ENCODE results near the gene HDAC9.

The HDAC9 gene

DNA sequence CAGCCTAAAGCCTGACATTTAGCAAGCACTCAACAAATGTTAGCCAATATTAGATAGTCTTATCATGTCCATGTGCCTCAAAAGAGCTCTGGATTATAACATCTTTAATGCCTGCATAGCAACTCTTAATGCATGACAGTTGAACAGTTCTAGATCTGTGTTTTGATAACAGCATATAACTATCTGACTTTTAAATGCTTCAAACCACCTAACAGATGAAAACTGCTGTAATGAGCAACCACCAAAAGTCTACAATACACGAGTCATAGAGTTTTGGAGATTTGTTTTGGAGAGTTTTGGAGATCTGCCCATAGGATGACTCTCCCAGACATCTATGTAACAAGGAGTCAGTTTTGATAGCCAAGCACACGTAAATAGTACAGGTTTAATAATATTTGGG, 394.6 kb downstream of the HDAC9 start:
- H2BK120ac ChIP-seq (ENCODE audit: low read depth, low read length) = no peak overlapping the region
- H3K4me1 ChIP-seq (ENCODE audit: control insufficient read depth, insufficient read depth, low read depth, low read length) = no peaks in the 10 kb centered on the region
- H3K23ac ChIP-seq (ENCODE audit: low read length in 2 of 2) = no peak overlapping the region
- peak; percentile 21 for DNase-seq
- no peak overlapping the region for H2BK15ac ChIP-seq (ENCODE audit: low read depth, poor library complexity, severe bottlenecking)
- no peaks in the 10 kb centered on the region for H3K79me1 ChIP-seq (replicated peaks; ENCODE audit: low read length, poor library complexity, severe bottlenecking)
- no peak overlapping the region for H3K4me3 ChIP-seq (ENCODE audit: insufficient read depth in 1 of 2, low read depth in 1 of 2, low read length in 2 of 2)
- no peak overlapping the region for H3K4ac ChIP-seq (ENCODE audit: low read depth in 1 of 2, low read length in 2 of 2)
- no peak overlapping the region for H4K91ac ChIP-seq (ENCODE audit: low read length)
- H3K9me3 ChIP-seq (ENCODE audit: control insufficient read depth, low read length) = no peaks in the 10 kb centered on the region
- H2AK5ac ChIP-seq (ENCODE audit: low read length, severe bottlenecking) = no peak overlapping the region
- no CpG with 5 or more reads among the region's 2 CpGs for WGBS
- no peak overlapping the region for H2BK12ac ChIP-seq (ENCODE audit: low read length in 2 of 2)
- no peaks in the 10 kb centered on the region for H3K36me3 ChIP-seq (ENCODE audit: control insufficient read depth in 1 of 2, insufficient read depth in 2 of 2, low read depth in 1 of 2, low read length in 2 of 2)
- H3K27me3 ChIP-seq (ENCODE audit: control insufficient read depth in 1 of 2, insufficient read depth in 1 of 2, low read length in 2 of 2) = no peaks in the 10 kb centered on the region
- H3K9ac ChIP-seq (ENCODE audit: low read length) = no peak overlapping the region
- no peak overlapping the region for H3K27ac ChIP-seq (ENCODE audit: low read length, poor library complexity, severe bottlenecking)
- no peak overlapping the region for H2BK5ac ChIP-seq (ENCODE audit: low read depth, low read length, poor library complexity, severe bottlenecking)
- H2AFZ ChIP-seq (ENCODE audit: low read depth, low read length) = no peak overlapping the region
- no peak overlapping the region for H3K18ac ChIP-seq (ENCODE audit: low read depth in 1 of 2, low read length in 2 of 2)
- no peak overlapping the region for H3K4me2 ChIP-seq (ENCODE audit: low read length, poor library complexity, severe bottlenecking)
- H3K14ac ChIP-seq (ENCODE audit: low read length in 2 of 2) = no peak overlapping the region
- no peak overlapping the region for H4K8ac ChIP-seq (ENCODE audit: low read length)

DNA sequence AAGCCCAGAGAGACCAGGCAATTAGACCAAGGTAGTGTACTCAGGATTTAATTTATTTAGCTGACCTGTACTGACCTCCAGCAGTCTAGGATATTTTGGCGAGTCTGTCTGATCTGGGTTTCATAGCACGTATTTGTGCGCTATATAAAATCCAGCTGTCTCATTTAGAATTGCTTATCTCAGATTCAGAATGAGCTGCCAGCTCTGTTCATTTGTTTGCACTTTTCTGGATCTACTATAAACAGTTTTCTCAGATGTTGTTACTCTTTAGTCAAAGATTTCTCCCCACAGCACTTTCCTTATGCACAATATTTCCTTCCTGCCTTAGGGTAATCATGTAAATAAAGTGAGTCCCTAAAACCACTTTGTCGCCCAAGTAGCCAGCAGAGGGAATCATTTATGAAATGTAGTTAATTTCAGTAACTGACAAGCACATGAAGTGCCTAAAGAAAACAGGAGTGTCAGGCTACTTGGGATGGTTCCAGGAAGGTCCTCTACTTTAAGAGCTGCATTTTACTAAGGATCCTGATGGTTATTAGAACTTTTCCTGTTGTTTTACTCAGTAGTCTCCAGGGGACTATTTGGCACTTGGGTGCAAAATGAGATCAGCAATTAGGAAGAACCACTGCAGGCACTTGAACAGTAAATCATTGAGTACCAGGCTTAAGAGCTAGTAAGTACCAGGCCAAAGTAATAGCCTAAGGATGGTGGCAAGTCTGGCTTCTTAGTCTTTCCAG, 395.5 kb downstream of the HDAC9 start:
- Histone ChIP-seq H3K18ac (ENCODE audit: low read depth in 1 of 2, low read length in 2 of 2) (no peak overlapping the region), H2BK5ac (ENCODE audit: low read depth, low read length, poor library complexity, severe bottlenecking) (no peak overlapping the region), H2BK12ac (ENCODE audit: low read length in 2 of 2) (no peak overlapping the region), H2AK5ac (ENCODE audit: low read length, severe bottlenecking) (no peak overlapping the region), H3K4me3 (ENCODE audit: insufficient read depth in 1 of 2, low read depth in 1 of 2, low read length in 2 of 2) (no peak overlapping the region), H3K27me3 (ENCODE audit: control insufficient read depth in 1 of 2, insufficient read depth in 1 of 2, low read length in 2 of 2) (no peaks in the 10 kb centered on the region), H3K79me1 (replicated peaks; ENCODE audit: low read length, poor library complexity, severe bottlenecking) (no peaks in the 10 kb centered on the region), H4K91ac (ENCODE audit: low read length) (no peak overlapping the region), H4K8ac (ENCODE audit: low read length) (no peak overlapping the region), H3K27ac (ENCODE audit: low read length, poor library complexity, severe bottlenecking) (no peak overlapping the region), H3K36me3 (ENCODE audit: control insufficient read depth in 1 of 2, insufficient read depth in 2 of 2, low read depth in 1 of 2, low read length in 2 of 2) (no peaks in the 10 kb centered on the region), H3K14ac (ENCODE audit: low read length in 2 of 2) (peak overlapping the region in 1 of 2 experiments; percentile 15), H2BK120ac (ENCODE audit: low read depth, low read length) (no peak overlapping the region), H3K4ac (ENCODE audit: low read depth in 1 of 2, low read length in 2 of 2) (no peak overlapping the region), H3K4me2 (ENCODE audit: low read length, poor library complexity, severe bottlenecking) (no peak overlapping the region), H3K23ac (ENCODE audit: low read length in 2 of 2) (no peak overlapping the region), H3K4me1 (ENCODE audit: control insufficient read depth, insufficient read depth, low read depth, low read length) (no peaks in the 10 kb centered on the region), H3K9me3 (ENCODE audit: control insufficient read depth, low read length) (no peaks in the 10 kb centered on the region), H2BK15ac (ENCODE audit: low read depth, poor library complexity, severe bottlenecking) (no peak overlapping the region), H2AFZ (ENCODE audit: low read depth, low read length) (no peak overlapping the region), H3K9ac (ENCODE audit: low read length) (no peak overlapping the region)
- 49% methylated on average over 4 of the region's 4 CpGs for WGBS
- DNase-seq = peak; percentile 46

DNA sequence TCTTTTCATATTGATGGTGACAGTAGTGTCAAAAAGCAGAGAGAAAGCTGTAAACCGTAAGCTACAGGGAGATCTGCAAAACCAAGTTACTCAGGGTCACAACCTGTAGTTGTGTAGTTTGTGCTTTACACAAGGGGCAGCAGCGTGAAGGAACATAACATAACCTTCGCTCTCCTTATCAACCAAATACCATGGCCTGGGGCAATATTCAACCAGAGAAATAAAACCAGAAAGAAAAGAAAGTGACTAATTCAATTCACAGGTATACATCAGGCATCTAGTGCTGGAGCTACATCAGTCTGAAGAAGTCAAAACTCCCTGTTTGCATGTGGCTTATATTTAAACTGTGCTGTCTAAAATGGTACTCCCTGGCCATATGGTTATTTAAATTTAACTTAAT, 397.6 kb downstream of the HDAC9 start:
- Histone ChIP-seq H3K4me2 (ENCODE audit: low read length, poor library complexity, severe bottlenecking) (no peak overlapping the region), H2BK120ac (ENCODE audit: low read depth, low read length) (no peak overlapping the region), H3K36me3 (ENCODE audit: control insufficient read depth in 1 of 2, insufficient read depth in 2 of 2, low read depth in 1 of 2, low read length in 2 of 2) (no peaks in the 10 kb centered on the region), H3K14ac (ENCODE audit: low read length in 2 of 2) (no peak overlapping the region), H3K4ac (ENCODE audit: low read depth in 1 of 2, low read length in 2 of 2) (no peak overlapping the region), H2AK5ac (ENCODE audit: low read length, severe bottlenecking) (no peak overlapping the region), H3K4me3 (ENCODE audit: insufficient read depth in 1 of 2, low read depth in 1 of 2, low read length in 2 of 2) (no peak overlapping the region), H3K18ac (ENCODE audit: low read depth in 1 of 2, low read length in 2 of 2) (no peak overlapping the region), H2BK15ac (ENCODE audit: low read depth, poor library complexity, severe bottlenecking) (no peak overlapping the region), H3K27me3 (ENCODE audit: control insufficient read depth in 1 of 2, insufficient read depth in 1 of 2, low read length in 2 of 2) (no peaks in the 10 kb centered on the region), H3K23ac (ENCODE audit: low read length in 2 of 2) (no peak overlapping the region), H2BK12ac (ENCODE audit: low read length in 2 of 2) (no peak overlapping the region), H2AFZ (ENCODE audit: low read depth, low read length) (no peak overlapping the region), H3K9me3 (ENCODE audit: control insufficient read depth, low read length) (no peaks in the 10 kb centered on the region), H4K91ac (ENCODE audit: low read length) (no peak overlapping the region), H3K27ac (ENCODE audit: low read length, poor library complexity, severe bottlenecking) (no peak overlapping the region), H3K4me1 (ENCODE audit: control insufficient read depth, insufficient read depth, low read depth, low read length) (no peaks in the 10 kb centered on the region), H2BK5ac (ENCODE audit: low read depth, low read length, poor library complexity, severe bottlenecking) (no peak overlapping the region), H3K79me1 (replicated peaks; ENCODE audit: low read length, poor library complexity, severe bottlenecking) (no peaks in the 10 kb centered on the region), H3K9ac (ENCODE audit: low read length) (no peak overlapping the region), H4K8ac (ENCODE audit: low read length) (no peak overlapping the region)
- WGBS = 100% methylated on average over 3 of the region's 3 CpGs
- no peak for DNase-seq

DNA sequence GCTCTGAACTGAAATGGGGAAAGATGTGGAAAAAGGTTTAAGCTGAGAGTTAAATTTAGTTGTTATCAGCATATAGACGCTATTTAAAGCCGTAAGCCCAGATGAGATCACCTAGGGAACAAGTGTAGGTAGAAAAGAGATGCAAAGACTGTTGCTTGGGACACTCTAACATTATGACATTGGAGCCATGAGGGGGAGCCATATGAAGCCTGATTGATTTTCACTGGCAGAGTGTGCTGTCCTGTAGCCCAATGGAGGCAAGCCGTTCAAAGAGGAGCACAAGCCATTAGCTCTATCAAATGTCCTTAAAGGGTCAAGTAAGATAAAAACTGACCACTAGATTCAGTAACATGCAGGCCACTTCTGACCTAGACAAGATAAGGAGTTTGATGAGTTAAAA, 398.6 kb downstream of the HDAC9 start:
- Histone ChIP-seq H3K4me2 (ENCODE audit: low read length, poor library complexity, severe bottlenecking) (no peak overlapping the region), H3K4ac (ENCODE audit: low read depth in 1 of 2, low read length in 2 of 2) (no peak overlapping the region), H2BK5ac (ENCODE audit: low read depth, low read length, poor library complexity, severe bottlenecking) (no peak overlapping the region), H3K18ac (ENCODE audit: low read depth in 1 of 2, low read length in 2 of 2) (no peak overlapping the region), H2BK12ac (ENCODE audit: low read length in 2 of 2) (no peak overlapping the region), H3K14ac (ENCODE audit: low read length in 2 of 2) (no peak overlapping the region), H3K4me1 (ENCODE audit: control insufficient read depth, insufficient read depth, low read depth, low read length) (no peaks in the 10 kb centered on the region), H3K9ac (ENCODE audit: low read length) (no peak overlapping the region), H2BK120ac (ENCODE audit: low read depth, low read length) (no peak overlapping the region), H2AFZ (ENCODE audit: low read depth, low read length) (no peak overlapping the region), H4K8ac (ENCODE audit: low read length) (no peak overlapping the region), H3K23ac (ENCODE audit: low read length in 2 of 2) (no peak overlapping the region), H4K91ac (ENCODE audit: low read length) (no peak overlapping the region), H3K27ac (ENCODE audit: low read length, poor library complexity, severe bottlenecking) (no peak overlapping the region), H2BK15ac (ENCODE audit: low read depth, poor library complexity, severe bottlenecking) (no peak overlapping the region), H3K27me3 (ENCODE audit: control insufficient read depth in 1 of 2, insufficient read depth in 1 of 2, low read length in 2 of 2) (no peaks in the 10 kb centered on the region), H3K9me3 (ENCODE audit: control insufficient read depth, low read length) (no peaks in the 10 kb centered on the region), H3K36me3 (ENCODE audit: control insufficient read depth in 1 of 2, insufficient read depth in 2 of 2, low read depth in 1 of 2, low read length in 2 of 2) (no peaks in the 10 kb centered on the region), H3K79me1 (replicated peaks; ENCODE audit: low read length, poor library complexity, severe bottlenecking) (no peaks in the 10 kb centered on the region), H2AK5ac (ENCODE audit: low read length, severe bottlenecking) (no peak overlapping the region), H3K4me3 (ENCODE audit: insufficient read depth in 1 of 2, low read depth in 1 of 2, low read length in 2 of 2) (no peak overlapping the region)
- no peak for DNase-seq
- 93% methylated on average over 3 of the region's 3 CpGs for WGBS
